IMR-90 (cell line): ENCODE data around the gene OR2M5. TPM values are rescaled to one million over a fixed set of nuclear protein-coding genes. Genes with fewer than 3 reads are reported as not detected.

ENCODE experiments used
- ATAC-seq: fragments of 200-7000 bp; cut with Tn5 transposase; 2 replicates; pipeline ENCODE4 v1.9.1; 2020; ENCODE audit warnings: low read depth, mild to moderate bottlenecking, moderate library complexity
- BruUV-seq: library from RNA; stranded (reverse); fragments of 400-500 nt; replicated peaks from 2 replicates; lab custom pipeline; 2021; lab: Mats Ljungman, UMichigan
- CTCF ChIA-PET: fragments of 300-600 bp; formaldehyde crosslinking; extraction: SDS; loops from one replicate; lab custom pipeline; 2021; ENCODE audit warnings: antibody characterized with exemption; lab: Yijun Ruan, JAX
- POLR2A ChIA-PET: fragments of 300-600 bp; sonication (Branson Sonifier 250); formaldehyde crosslinking; loops from one replicate; lab custom pipeline; 2022; ENCODE audit warnings: antibody characterized with exemption; ENCODE audit not compliant: unreplicated experiment; lab: Charles Lee
- DNase-seq: peaks from one replicate; pipeline ENCODE4 v3.0.0; 2013
- H2AFZ ChIP-seq: replicated peaks from 2 replicates; pipeline ENCODE3; 2013; ENCODE audit warnings: low read length, mild to moderate bottlenecking; ENCODE audit not compliant: poor library complexity
- H2AK5ac ChIP-seq: 2 replicates; pipeline ENCODE4 v1.6.1; 2013; ENCODE audit warnings: low read depth, low read length, inconsistent platforms
- H2AK9ac ChIP-seq: replicated peaks from 2 replicates; pipeline ENCODE3; 2013; ENCODE audit warnings: mild to moderate bottlenecking, low read depth, low read length, moderate library complexity; ENCODE audit not compliant: poor library complexity
- H2BK120ac ChIP-seq: 2 replicates; pipeline ENCODE4 v1.6.1; 2013; ENCODE audit warnings: low read depth, low read length, inconsistent platforms
- H2BK15ac ChIP-seq: 3 replicates; pipeline ENCODE4 v1.6.1; 2013; ENCODE audit warnings: low read depth, low read length, inconsistent platforms
- H2BK20ac ChIP-seq: 2 replicates; pipeline ENCODE4 v1.6.1; 2013; ENCODE audit warnings: low read depth, mild to moderate bottlenecking, inconsistent platforms, low read length, moderate library complexity
- H2BK5ac ChIP-seq: 2 replicates; pipeline ENCODE4 v1.6.1; 2013; ENCODE audit warnings: mild to moderate bottlenecking, low read depth, low read length, inconsistent platforms; ENCODE audit not compliant: poor library complexity, severe bottlenecking
- H3K14ac ChIP-seq: replicated peaks from 2 replicates; pipeline ENCODE4 v1.6.1; 2013; ENCODE audit warnings: low read depth, low read length, inconsistent platforms
- H3K18ac ChIP-seq: 2 replicates; pipeline ENCODE4 v1.6.1; 2013; ENCODE audit warnings: low read depth, low read length, control low read depth
- H3K23ac ChIP-seq: 2 replicates; pipeline ENCODE4 v1.6.1; 2013; ENCODE audit warnings: low read depth, low read length, inconsistent platforms
- H3K27ac ChIP-seq: 2 replicates; pipeline ENCODE4 v1.5.1; 2013; ENCODE audit warnings: mild to moderate bottlenecking, control low read depth, low read length; ENCODE audit not compliant: insufficient read depth
- H3K27me3 ChIP-seq: 2 replicates; pipeline ENCODE4 v1.6.1; 2013; ENCODE audit warnings: low read length; ENCODE audit not compliant: control insufficient read depth, insufficient read depth
- H3K36me3 ChIP-seq: 2 replicates; pipeline ENCODE4 v1.6.1; 2013; ENCODE audit warnings: low read length, mixed read lengths; ENCODE audit not compliant: control insufficient read depth, insufficient read depth
- H3K4ac ChIP-seq: 2 replicates; pipeline ENCODE4 v1.6.1; 2013; ENCODE audit warnings: low read depth, low read length, inconsistent platforms
- H3K4me1 ChIP-seq: 2 replicates; pipeline ENCODE4 v1.6.1; 2013; ENCODE audit warnings: low read length, mixed read lengths; ENCODE audit not compliant: control insufficient read depth, insufficient read depth
- H3K4me2 ChIP-seq: 2 replicates; pipeline ENCODE4 v1.6.1; 2013; ENCODE audit warnings: low read depth, mild to moderate bottlenecking, control low read depth, low read length, moderate library complexity
- H3K4me3 ChIP-seq: 2 replicates; pipeline ENCODE4 v1.5.1; 2013; ENCODE audit warnings: low read depth, mild to moderate bottlenecking, control low read depth, low read length, moderate library complexity; ENCODE audit not compliant: insufficient read depth
- H3K56ac ChIP-seq: 2 replicates; pipeline ENCODE4 v1.6.1; 2013; ENCODE audit warnings: low read length, inconsistent platforms; ENCODE audit not compliant: insufficient read depth; ENCODE audit errors: extremely low read depth
- H3K79me1 ChIP-seq, 2 experiments: 2 replicates each; pipeline ENCODE4 v1.6.1; 2013; ENCODE audit warnings: low read length in 2 of 2, inconsistent platforms in 1 of 2, low read depth in 1 of 2
- H3K9ac ChIP-seq: 2 replicates; pipeline ENCODE4 v1.6.1; 2013; ENCODE audit warnings: low read depth, low read length, control low read depth
- H3K9me1 ChIP-seq: 2 replicates; pipeline ENCODE4 v1.6.1; 2013; ENCODE audit warnings: low read length, inconsistent platforms; ENCODE audit not compliant: insufficient read depth
- H3K9me3 ChIP-seq: 2 replicates; pipeline ENCODE4 v1.6.1; 2013; ENCODE audit warnings: low read length; ENCODE audit not compliant: control insufficient read depth, insufficient read depth
- H4K20me1 ChIP-seq: 2 replicates; pipeline ENCODE4 v1.6.1; 2013; ENCODE audit warnings: low read length, inconsistent platforms; ENCODE audit not compliant: insufficient read depth
- H4K5ac ChIP-seq: 2 replicates; pipeline ENCODE4 v1.6.1; 2013; ENCODE audit warnings: mild to moderate bottlenecking, low read depth, low read length, control low read depth
- H4K8ac ChIP-seq, 2 experiments: 2 replicates each; pipeline ENCODE4 v1.6.1; 2013; ENCODE audit warnings: low read depth in 2 of 2, low read length in 2 of 2, control low read depth in 1 of 2, inconsistent platforms in 1 of 2
- H4K91ac ChIP-seq: 2 replicates; pipeline ENCODE4 v1.6.1; 2013; ENCODE audit warnings: low read depth, low read length, inconsistent platforms; ENCODE audit not compliant: insufficient read depth
- MAFK ChIP-seq: IDR thresholded peaks from 2 replicates; pipeline ENCODE4 v1.6.1; 2012; ENCODE audit warnings: low read depth, low read length, improper control_type of control experiment
- RCOR1 ChIP-seq: IDR thresholded peaks from 2 replicates; pipeline ENCODE4 v1.6.1; 2012; ENCODE audit warnings: mild to moderate bottlenecking, low read length, improper control_type of control experiment; ENCODE audit not compliant: insufficient replicate concordance
- WGBS, 2 experiments: methylation state at CpG; one replicate each; pipeline versions ENCODE4 v1.1.5 to v1.1.7; 2013; ENCODE audit warnings: missing lambda C conversion rate in 2 of 2; ENCODE audit not compliant: insufficient read length in 1 of 2; ENCODE audit errors: extremely low coverage in 2 of 2; 5-methylcytosine and 5-hydroxymethylcytosine counted together
- dilution Hi-C: fragments of 300-500 bp; cut with HindIII; formaldehyde crosslinking; loops from one replicate; pipeline ENCODE4 v1.14.3; 2018; ENCODE audit warnings: low sequenced_read_pairs; ENCODE audit not compliant: unreplicated experiment
- in situ Hi-C: fragments of 300-500 bp; cut with MboI; formaldehyde crosslinking; loops from 3 replicates; pipeline ENCODE4 v1.14.3; 2019; ENCODE audit warnings: low sequenced_read_pairs, inconsistent platforms, mixed read lengths
- intact Hi-C: fragments of 100-400 bp; cut with micrococcal nuclease; formaldehyde crosslinking; loops from 2 replicates; pipeline ENCODE4 v1.10.0; 2022
- polyA plus RNA-seq, 3 experiments: library from polyadenylated mRNA; depleted of rRNA; stranded (reverse); fragments of >200 nt; gene quantifications; 2 replicates each; pipeline ENCODE4 v1.2.3, GENCODE V29; 2012; ENCODE audit warnings: low replicate concordance in 1 of 3
- total RNA-seq: library from RNA; depleted of rRNA; stranded (reverse); fragments of >200 nt; gene quantifications from 2 replicates; pipeline ENCODE4 v1.2.3, GENCODE V29; 2012

OR2M5 gene
- total and polyA plus RNA-seq, 2 of the 4 experiments (the other 2 are of a cell fraction): not detected

DNA sequence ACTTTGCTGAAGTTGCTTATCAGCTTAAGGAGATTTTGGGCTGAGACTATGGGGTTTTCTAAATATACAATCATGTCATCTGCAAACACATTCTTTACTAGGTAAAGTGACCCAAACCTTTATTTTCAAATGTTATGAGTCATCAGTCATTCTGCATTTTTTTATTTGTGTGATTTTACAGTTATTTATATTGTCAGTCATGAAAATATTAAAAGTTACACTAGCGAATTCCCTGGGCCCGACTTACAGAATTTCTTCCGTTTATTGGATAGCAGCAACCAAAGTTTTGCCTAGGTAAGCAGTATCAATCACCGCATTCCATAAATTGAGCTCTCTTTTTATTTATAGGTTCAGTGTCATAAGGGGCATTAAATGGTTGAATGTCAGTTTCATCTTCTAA is 13.8 kb downstream of the OR2M5 start:
- no peak overlapping the region for H2AK9ac ChIP-seq
- no peak overlapping the region for H2AK5ac ChIP-seq
- dilution Hi-C loops (no loop called here), in situ Hi-C loops (no loop called here), intact Hi-C loops (no loop called here)
- no peak overlapping the region for H2BK120ac ChIP-seq
- TF ChIP-seq RCOR1 (no peak), MAFK (peak; percentile 17; the same call in 1 of the 2 replicates)
- H2BK15ac ChIP-seq: no peak overlapping the region
- H3K23ac ChIP-seq: no peak overlapping the region
- H3K4me3 ChIP-seq: no peak overlapping the region
- no CpG with 5 or more reads among the region's 4 CpGs for WGBS, 2 experiments
- H3K79me1 ChIP-seq: no peaks in the 10 kb centered on the region
- no TSS peak for BruUV-seq
- H4K8ac ChIP-seq: no peak overlapping the region
- H3K36me3 ChIP-seq: no peaks in the 10 kb centered on the region
- ChIA-PET POLR2A (no interaction called here), CTCF (no interaction called here)
- H4K20me1 ChIP-seq: no peaks in the 10 kb centered on the region
- no peak overlapping the region for H3K14ac ChIP-seq
- no peak overlapping the region for H3K27ac ChIP-seq
- no peaks in the 10 kb centered on the region for H3K9me1 ChIP-seq
- H3K4me2 ChIP-seq: no peak overlapping the region
- ATAC-seq (no peak), DNase-seq (no peak)
- H2AFZ ChIP-seq: no peak overlapping the region
- no peak overlapping the region for H3K9ac ChIP-seq
- no peak overlapping the region for H2BK20ac ChIP-seq
- no peak overlapping the region for H3K4ac ChIP-seq
- H3K27me3 ChIP-seq: no peaks in the 10 kb centered on the region
- no peak overlapping the region for H3K18ac ChIP-seq
- peaks cover 6% of the 10 kb centered on the region for H3K9me3 ChIP-seq
- no peak overlapping the region for H3K56ac ChIP-seq
- no peaks in the 10 kb centered on the region for H3K4me1 ChIP-seq
- H4K91ac ChIP-seq: no peak overlapping the region
- H2BK5ac ChIP-seq: no peak overlapping the region
- no peak overlapping the region for H4K5ac ChIP-seq
